ENCODE data around the gene USP3.
"Not testable (repeated sequence)": the region's sequence is repeated elsewhere in the genome, so short reads cannot be mapped to it uniquely, and the experiment has no call there.

USP3 gene

GRCh38 chr15:63476229-63476632 lies 28.2 kb upstream of the USP3 start:
- DNase-seq, result no peak

DNA sequence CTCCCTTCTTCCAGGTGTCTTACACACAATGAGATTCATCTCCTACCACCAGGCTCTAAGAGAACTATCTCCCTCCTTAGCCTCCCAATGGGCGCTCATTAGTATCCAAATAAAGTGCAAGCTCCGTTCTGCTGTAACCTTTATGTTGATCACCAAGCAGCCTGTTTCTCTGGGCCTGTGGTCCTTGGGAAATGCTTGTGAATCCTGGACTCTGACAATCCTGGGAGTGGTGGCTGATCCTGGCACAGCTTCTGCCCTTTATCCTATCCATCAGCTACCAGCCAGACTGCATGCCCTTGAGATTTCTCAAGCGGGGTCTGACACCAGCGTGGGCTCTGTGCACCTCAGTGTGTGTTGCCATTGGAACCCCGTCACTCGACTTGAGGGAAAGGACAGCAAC lies 26.1 kb upstream of the USP3 start:
- no peak for DNase-seq

DNA sequence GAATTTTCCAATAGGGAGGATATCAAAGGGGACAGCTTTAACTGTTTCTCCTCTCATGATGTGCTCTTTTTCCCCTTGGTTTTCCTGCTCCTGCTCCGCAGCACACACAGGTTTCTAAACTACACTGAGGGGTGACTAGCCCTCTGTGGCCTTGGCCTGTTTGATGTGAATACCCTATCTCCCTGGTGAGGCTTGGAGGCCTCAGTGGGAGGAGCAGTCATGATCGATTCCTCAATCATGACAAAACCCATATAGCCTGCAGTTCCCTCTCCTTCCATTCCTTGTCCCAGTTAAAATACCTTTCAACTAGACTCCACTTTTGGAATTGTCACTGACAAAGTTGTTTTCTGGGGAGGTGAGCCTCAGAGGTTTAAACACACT lies 24.0 kb upstream of the USP3 start:
- no peak for DNase-seq

GRCh38 chr15:63481105-63481810 lies 23.1 kb upstream of the USP3 start:
- no peak for DNase-seq

- no peak for DNase-seq
These were observed 21.5 kb upstream of the USP3 start for GRCh38 chr15:63482874-63483323.

DNA sequence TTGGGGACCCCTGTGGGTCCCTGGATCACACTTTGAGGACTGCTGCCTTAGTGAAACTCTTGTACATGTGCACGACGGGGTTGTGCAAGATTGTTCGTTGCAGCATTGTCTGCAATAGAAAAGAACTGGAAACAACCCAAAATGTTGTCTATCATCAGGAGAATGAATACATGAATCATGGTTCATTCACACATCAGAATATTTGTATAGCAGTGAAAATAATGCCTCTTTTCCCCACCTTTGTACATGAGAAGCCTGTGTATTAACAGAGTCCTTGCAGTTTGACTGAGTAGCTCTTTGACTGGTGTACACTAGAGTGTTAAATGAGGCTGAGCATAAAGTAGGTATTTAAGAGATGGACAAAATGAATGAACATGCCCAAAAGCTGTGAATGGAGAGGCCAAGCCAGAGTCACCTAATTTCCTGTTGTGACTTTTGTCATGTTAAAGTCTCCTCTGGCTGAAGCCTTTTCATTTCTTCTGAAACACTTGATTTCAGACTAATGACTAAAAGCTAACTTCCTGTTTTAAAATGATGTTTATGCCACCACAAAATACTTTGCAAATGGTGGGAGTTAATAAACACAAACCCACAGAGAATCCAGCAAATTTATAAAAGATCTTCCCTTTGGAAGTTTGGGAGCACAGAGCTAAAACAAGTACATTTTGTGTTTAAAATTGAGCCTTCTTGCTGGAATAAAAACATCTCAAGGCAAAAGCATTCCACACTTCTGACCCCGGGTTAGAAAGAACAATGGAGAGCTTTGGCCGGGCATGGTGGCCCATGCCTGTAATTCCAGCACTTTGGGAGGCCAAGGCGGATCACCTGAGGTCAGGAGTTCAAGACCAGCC lies 20.6 kb upstream of the USP3 start:
- DNase-seq, result peak; percentile 13

GRCh38 chr15:63484433-63485186 lies 19.8 kb upstream of the USP3 start:
- DNase-seq, result no peak

DNA sequence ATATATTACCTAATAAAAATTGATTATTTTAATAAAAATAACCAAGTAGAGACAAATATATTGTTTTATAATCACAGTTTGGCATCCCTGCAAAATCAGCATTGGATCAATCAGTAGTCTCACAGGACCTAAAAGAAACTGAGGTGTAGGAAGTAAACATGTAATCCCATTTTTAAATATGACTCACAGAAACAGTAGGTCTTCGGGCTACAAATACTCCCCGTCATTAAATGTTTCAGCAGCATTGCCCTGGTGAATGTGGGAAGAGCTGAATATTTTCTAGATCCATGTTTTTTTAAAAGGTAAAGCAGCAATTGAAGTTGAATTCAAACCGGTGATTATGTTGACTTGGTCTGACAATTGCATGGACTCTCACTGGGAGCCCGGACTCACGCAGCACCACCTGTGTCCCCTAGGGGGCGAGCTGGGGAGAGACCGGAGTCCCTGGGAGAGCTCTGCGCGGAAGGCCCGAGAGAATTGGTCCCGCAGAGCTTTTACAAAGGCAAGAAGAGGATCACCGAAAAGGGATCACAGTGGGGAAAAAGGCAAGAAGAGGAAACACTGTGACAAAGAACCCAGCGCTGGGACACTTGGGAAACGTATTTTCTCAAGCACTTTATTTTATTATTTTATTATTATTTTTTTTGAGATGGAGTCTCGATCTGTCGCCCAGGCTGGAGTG lies 17.2 kb upstream of the USP3 start:
- no peak for DNase-seq

DNA sequence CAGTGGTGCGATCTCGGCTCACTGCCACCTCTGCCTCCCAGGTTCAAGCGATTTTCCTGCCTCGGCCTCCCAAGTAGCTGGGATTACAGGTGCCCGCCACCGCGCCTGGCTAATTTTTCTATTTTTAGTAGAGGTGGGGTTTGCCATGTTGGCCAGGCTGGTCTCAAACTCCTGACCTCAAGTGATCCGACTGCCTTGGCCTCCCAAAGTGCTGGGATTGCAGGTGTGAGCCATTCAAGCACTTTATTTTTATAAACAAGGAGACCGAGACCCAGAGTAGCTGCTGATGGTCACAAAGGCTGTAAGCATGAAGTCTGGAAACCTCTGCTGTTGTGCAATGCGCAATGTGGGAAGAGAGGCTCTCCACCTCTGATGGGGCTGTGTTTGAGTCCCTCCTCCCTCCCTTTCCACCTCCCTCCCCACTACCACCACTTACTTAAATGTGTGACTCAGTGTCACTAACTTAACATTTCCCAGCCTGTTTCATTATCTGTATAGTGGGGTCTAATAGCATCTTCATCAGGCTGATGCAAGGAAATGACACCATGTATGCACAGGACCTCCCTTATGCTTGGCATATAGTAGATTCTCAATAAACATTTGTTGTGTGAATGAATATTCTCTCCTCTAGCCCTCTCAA lies 16.5 kb upstream of the USP3 start:
- not testable (repeated sequence) for DNase-seq

DNA sequence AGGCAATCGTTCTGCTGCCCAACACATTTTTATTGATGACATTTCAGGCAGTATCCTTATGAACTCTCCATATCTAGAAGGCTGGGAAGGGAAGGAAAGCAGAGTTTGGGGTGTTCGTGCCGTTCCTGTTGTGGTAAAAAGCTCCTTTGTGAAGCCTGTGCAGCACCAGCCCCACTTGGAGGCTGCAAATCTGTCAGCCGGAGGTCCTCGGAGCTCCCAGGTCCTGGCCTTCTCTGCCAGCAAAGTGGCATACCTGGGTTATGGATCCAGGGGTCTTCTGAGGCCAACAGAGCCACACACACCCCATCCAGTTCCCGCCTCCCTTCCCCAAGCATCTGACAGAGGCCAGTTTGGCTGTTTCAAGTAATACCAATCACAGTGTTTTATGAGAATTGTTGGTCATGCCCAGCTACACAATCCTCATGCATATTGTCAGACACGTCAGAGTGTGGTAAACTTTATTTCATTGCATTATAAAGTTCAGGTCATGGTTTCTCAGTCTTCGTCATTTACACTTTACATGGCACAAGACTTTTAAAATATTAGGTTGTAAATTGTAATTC lies 15.9 kb upstream of the USP3 start:
- DNase-seq, result no peak

- no peak for DNase-seq
These were observed 15.0 kb upstream of the USP3 start for GRCh38 chr15:63489352-63489751.

- DNase-seq, result peak; percentile 89
These were observed 13.9 kb upstream of the USP3 start for GRCh38 chr15:63490345-63491034.

GRCh38 chr15:63491116-63491827 lies 13.1 kb upstream of the USP3 start:
- peak; percentile 78 for DNase-seq

DNA sequence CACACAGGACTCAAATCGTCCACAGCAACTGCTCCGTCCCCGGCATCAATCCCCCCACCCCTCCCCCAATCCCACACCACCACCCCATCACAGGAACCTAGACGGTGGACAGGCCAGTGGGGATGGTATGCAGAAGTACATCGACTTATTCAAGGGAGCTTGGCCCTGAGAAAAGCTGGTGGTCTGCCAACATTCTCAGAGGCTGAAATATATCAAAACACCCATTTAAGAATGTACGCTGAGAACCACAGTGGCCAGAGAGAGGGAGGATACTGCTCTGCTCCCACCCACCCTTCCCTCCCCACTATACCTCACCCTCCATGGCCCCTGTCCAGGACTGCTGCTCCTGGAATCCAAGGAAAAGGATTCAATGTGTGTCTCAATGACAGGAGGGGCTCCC lies 12.4 kb upstream of the USP3 start:
- no peak for DNase-seq

GRCh38 chr15:63492541-63493077 lies 11.8 kb upstream of the USP3 start:
- DNase-seq, result no peak

GRCh38 chr15:63493436-63493835 lies 11.0 kb upstream of the USP3 start:
- DNase-seq, result no peak

- DNase-seq, result no peak
These were observed 10.0 kb upstream of the USP3 start for GRCh38 chr15:63494408-63494807.

DNA sequence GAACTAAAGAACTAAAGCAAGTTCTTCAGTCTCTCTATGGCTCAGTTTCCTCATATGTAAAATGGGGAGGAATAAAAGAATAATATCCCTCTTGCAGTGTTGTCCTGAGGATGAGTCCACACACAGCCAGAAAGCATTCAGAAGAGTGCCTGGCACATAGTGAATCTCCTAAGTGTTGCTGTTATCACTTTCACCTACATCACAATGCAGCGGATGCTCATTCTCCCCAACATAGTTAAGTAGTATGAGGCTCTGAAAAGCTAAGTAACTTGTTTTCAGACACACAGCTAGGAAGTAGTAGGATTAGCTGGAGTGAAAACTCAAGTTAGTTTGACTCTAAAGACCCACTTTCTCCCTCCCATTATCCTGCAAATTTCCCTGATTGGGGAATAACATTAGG lies 9.1 kb upstream of the USP3 start:
- DNase-seq, result no peak

DNA sequence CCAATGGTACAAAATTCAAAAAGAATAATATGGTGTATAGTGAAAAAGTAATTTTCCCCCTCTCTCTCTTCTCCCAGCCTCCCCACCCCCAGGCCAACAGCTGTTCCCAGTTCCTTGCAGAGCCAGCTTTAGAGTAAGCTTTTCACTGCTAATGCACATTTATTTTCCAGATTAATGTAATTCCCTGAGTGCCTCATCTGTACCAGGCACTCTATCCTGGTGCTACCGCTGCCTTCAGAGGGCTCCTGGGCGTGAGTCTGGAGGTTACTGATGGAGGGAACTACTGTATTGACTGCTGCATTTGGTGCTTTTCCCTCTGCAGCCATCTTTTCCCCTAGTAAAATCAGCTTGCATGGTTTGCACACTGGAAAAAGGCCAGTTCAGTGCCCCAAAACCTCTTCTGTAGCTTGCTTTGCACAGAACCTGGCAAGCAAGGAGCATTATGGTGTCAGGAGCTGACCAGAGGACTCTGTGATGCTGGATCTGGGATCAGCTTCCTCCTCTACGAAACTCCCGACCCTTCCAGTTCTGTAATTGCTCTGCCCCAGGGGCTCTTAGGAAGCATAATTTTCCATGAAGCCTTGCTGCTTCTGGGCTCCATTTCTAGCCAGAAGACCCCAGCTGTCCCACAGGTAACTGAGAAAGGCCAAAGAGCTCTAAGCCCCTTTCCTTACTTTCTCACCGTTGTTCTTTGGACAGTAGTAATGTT lies 8.5 kb upstream of the USP3 start:
- no peak for DNase-seq

Data from NCI-H345 (cell line).